ENCODE data around the gene SEL1L2.

SEL1L2 gene

DNA sequence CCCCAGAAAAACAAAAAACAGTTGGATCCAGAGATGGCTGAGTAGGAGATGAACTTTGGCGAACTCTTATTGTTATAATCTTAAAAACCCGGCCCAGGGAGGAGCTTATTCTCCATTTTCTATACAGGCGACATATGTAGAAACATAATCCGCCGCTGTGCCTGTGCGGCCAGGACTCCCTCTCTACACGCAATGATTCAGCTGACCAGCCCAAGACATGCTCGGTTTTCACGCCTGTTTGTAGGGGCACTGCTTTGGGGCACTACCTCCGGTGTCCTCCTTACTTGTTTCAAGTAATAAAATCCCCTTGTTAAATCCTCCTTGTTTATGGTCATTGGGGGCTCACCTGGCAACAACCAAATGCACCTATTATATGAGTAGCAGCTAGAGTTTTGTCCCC lies 89.9 kb downstream of the SEL1L2 start:
- H3K36me3 ChIP-seq (ENCODE audit: insufficient read depth, low read length): no peaks in the 10 kb centered on the region
- H3K4me3 ChIP-seq (ENCODE audit: low read depth, low read length): no peak overlapping the region
- no peaks in the 10 kb centered on the region for H3K79me2 ChIP-seq (ENCODE audit: control insufficient read depth, insufficient read depth, low read length, unreplicated experiment)
- no peaks in the 10 kb centered on the region for H3K4me1 ChIP-seq (ENCODE audit: control insufficient read depth, insufficient read depth, low read length, unreplicated experiment)
- H3K27me3 ChIP-seq (ENCODE audit: insufficient read depth, low read length): peaks cover 1% of the 10 kb centered on the region; the same call in 1 of the 2 replicates
- H3K27ac ChIP-seq (ENCODE audit: low read depth, low read length): no peak overlapping the region
- H2AFZ ChIP-seq (ENCODE audit: low read length, unreplicated experiment): no peak overlapping the region

- Histone ChIP-seq H3K27ac (ENCODE audit: low read depth, low read length) (no peak overlapping the region), H3K79me2 (ENCODE audit: control insufficient read depth, insufficient read depth, low read length, unreplicated experiment) (no peaks in the 10 kb centered on the region), H3K27me3 (ENCODE audit: insufficient read depth, low read length) (peaks cover 3% of the 10 kb centered on the region; the same call in 1 of the 2 replicates), H3K36me3 (ENCODE audit: insufficient read depth, low read length) (no peaks in the 10 kb centered on the region), H2AFZ (ENCODE audit: low read length, unreplicated experiment) (no peak overlapping the region), H3K4me1 (ENCODE audit: control insufficient read depth, insufficient read depth, low read length, unreplicated experiment) (no peaks in the 10 kb centered on the region), H3K4me3 (ENCODE audit: low read depth, low read length) (no peak overlapping the region)
Observed at GRCh38 chr20:13898012-13898612, 92.3 kb downstream of the SEL1L2 start.

DNA sequence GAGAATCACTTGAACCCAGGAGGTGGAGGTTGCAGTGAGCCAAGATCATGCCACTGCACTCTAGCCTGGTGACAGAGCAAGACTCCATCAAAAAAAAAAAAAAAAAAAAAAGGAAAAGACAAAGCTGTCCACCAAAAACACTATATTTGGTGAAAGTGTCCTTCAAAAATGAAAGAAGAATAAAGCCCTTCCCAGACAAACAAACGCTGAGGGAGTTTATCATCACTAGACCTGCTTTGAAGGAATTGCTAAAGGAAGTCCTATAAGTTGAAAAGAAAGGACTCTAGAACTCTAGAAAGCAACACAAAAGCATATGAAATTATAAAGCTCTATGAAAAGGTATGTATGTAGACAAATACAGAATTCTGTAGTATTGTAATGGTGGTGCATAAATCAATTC lies 98.8 kb downstream of the SEL1L2 start:
- Histone ChIP-seq H3K27ac (ENCODE audit: low read depth, low read length) (no peak overlapping the region), H3K27me3 (ENCODE audit: insufficient read depth, low read length) (peaks cover 15% of the 10 kb centered on the region), H2AFZ (ENCODE audit: low read length, unreplicated experiment) (no peak overlapping the region), H3K4me3 (ENCODE audit: low read depth, low read length) (no peak overlapping the region), H3K4me1 (ENCODE audit: control insufficient read depth, insufficient read depth, low read length, unreplicated experiment) (no peaks in the 10 kb centered on the region), H3K36me3 (ENCODE audit: insufficient read depth, low read length) (no peaks in the 10 kb centered on the region), H3K79me2 (ENCODE audit: control insufficient read depth, insufficient read depth, low read length, unreplicated experiment) (no peaks in the 10 kb centered on the region)

GRCh38 chr20:13884803-13885202 lies 105.6 kb downstream of the SEL1L2 start:
- peaks cover 12% of the 10 kb centered on the region for H3K27me3 ChIP-seq (ENCODE audit: insufficient read depth, low read length)
- no peaks in the 10 kb centered on the region for H3K79me2 ChIP-seq (ENCODE audit: control insufficient read depth, insufficient read depth, low read length, unreplicated experiment)
- H3K27ac ChIP-seq (ENCODE audit: low read depth, low read length): no peak overlapping the region
- H3K36me3 ChIP-seq (ENCODE audit: insufficient read depth, low read length): no peaks in the 10 kb centered on the region
- H3K4me3 ChIP-seq (ENCODE audit: low read depth, low read length): no peak overlapping the region
- no peaks in the 10 kb centered on the region for H3K4me1 ChIP-seq (ENCODE audit: control insufficient read depth, insufficient read depth, low read length, unreplicated experiment)
- H2AFZ ChIP-seq (ENCODE audit: low read length, unreplicated experiment): no peak overlapping the region

DNA sequence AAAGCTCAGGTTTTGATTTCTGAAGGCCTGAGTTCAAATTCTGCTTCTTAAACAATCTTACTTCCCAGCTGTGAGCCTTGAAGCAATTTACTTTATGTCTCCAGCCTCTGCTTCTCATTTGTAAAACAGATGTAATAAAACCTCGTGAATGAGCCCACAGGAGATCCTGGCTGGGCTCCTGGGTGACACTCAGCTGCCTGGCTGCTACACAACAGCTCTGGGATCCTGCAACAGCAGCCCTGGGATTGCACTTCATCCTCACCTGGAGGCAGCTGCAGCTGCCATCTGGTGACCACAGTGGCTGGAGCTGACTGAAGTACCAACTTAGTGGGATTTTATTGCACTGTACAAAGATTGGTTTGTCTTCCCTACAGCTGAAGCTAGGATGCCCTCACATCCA lies 107.0 kb downstream of the SEL1L2 start:
- Histone ChIP-seq H3K4me1 (ENCODE audit: control insufficient read depth, insufficient read depth, low read length, unreplicated experiment) (no peaks in the 10 kb centered on the region), H3K27ac (ENCODE audit: low read depth, low read length) (no peak overlapping the region), H3K36me3 (ENCODE audit: insufficient read depth, low read length) (no peaks in the 10 kb centered on the region), H3K4me3 (ENCODE audit: low read depth, low read length) (no peak overlapping the region), H3K27me3 (ENCODE audit: insufficient read depth, low read length) (peaks cover 12% of the 10 kb centered on the region), H2AFZ (ENCODE audit: low read length, unreplicated experiment) (no peak overlapping the region), H3K79me2 (ENCODE audit: control insufficient read depth, insufficient read depth, low read length, unreplicated experiment) (no peaks in the 10 kb centered on the region)

DNA sequence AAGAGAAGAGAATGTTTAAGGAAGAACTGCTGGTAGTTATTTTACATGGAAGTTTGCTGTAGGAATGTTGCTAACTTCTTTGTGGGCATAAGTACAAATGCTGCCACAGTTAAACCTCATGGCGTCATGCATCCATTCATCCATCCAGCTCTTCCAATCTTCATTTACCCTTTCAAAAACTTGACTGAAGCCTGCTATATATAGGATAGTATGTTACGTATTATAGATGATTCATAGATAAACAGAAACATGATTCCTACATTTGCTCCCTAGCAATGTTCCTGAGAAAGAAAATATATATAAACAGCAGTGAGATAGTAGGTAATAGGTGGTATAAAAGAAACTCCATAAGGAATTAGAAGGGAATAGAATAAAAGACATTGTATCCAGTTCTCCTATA lies 111.8 kb downstream of the SEL1L2 start:
- H3K4me3 ChIP-seq (ENCODE audit: low read depth, low read length): no peak overlapping the region
- H3K27ac ChIP-seq (ENCODE audit: low read depth, low read length): no peak overlapping the region
- no peak overlapping the region for H2AFZ ChIP-seq (ENCODE audit: low read length, unreplicated experiment)
- no peaks in the 10 kb centered on the region for H3K36me3 ChIP-seq (ENCODE audit: insufficient read depth, low read length)
- H3K27me3 ChIP-seq (ENCODE audit: insufficient read depth, low read length): no peaks in the 10 kb centered on the region
- H3K4me1 ChIP-seq (ENCODE audit: control insufficient read depth, insufficient read depth, low read length, unreplicated experiment): no peaks in the 10 kb centered on the region
- no peaks in the 10 kb centered on the region for H3K79me2 ChIP-seq (ENCODE audit: control insufficient read depth, insufficient read depth, low read length, unreplicated experiment)

DNA sequence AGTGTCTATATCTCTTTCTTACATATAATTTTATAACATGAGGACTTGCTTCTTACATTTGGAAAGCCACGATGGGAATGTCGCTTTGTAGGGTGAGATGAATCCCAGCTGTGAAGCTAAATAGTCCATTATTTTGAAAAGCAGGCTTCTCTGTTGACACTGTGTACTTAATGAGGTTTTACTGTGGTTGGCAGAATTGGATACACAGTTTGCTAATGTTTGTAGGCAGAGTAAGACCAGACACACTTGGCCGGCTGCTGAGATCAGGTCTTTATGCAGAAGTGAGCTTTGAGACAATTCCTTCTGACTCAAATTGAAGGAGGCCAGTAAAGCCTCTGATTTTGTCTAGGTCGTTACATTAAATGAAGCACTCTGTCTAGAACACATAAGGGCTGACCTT lies 112.6 kb downstream of the SEL1L2 start:
- Histone ChIP-seq H3K4me1 (ENCODE audit: control insufficient read depth, insufficient read depth, low read length, unreplicated experiment) (no peaks in the 10 kb centered on the region), H3K79me2 (ENCODE audit: control insufficient read depth, insufficient read depth, low read length, unreplicated experiment) (no peaks in the 10 kb centered on the region), H3K27me3 (ENCODE audit: insufficient read depth, low read length) (no peaks in the 10 kb centered on the region), H2AFZ (ENCODE audit: low read length, unreplicated experiment) (no peak overlapping the region), H3K27ac (ENCODE audit: low read depth, low read length) (no peak overlapping the region), H3K36me3 (ENCODE audit: insufficient read depth, low read length) (no peaks in the 10 kb centered on the region), H3K4me3 (ENCODE audit: low read depth, low read length) (no peak overlapping the region)

DNA sequence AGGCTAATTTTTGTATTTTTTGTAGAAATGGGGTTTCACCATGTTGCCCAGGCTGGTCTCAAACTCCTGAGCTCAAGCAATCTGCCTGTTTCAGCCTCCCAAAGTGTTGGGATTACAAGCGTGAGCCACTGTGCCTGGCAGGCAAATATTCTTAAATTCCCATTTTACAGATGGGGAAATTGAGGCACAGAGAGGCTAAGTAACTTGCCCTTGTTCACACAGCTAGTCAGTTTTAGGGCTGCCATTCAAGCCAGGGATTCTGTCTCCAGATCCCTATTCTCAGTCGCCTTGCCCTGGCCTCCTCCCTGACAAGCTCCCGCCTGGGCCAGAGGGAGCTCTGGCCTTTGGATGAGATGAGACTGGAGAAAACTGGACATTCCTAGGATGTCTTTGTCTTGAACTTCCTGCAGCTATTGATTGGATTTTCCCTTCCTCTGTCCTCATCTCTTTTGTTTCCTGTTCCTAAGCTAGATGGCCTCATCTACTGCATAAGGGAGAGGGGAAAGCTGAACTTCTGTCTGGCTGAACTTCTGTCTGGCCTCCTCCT lies 115.1 kb downstream of the SEL1L2 start:
- H3K4me3 ChIP-seq (ENCODE audit: low read depth, low read length): no peak overlapping the region
- no peaks in the 10 kb centered on the region for H3K27me3 ChIP-seq (ENCODE audit: insufficient read depth, low read length)
- H3K36me3 ChIP-seq (ENCODE audit: insufficient read depth, low read length): no peaks in the 10 kb centered on the region
- no peak overlapping the region for H2AFZ ChIP-seq (ENCODE audit: low read length, unreplicated experiment)
- H3K79me2 ChIP-seq (ENCODE audit: control insufficient read depth, insufficient read depth, low read length, unreplicated experiment): no peaks in the 10 kb centered on the region
- H3K27ac ChIP-seq (ENCODE audit: low read depth, low read length): no peak overlapping the region
- no peaks in the 10 kb centered on the region for H3K4me1 ChIP-seq (ENCODE audit: control insufficient read depth, insufficient read depth, low read length, unreplicated experiment)

GRCh38 chr20:13874394-13875157 lies 115.8 kb downstream of the SEL1L2 start:
- Histone ChIP-seq H3K27ac (ENCODE audit: low read depth, low read length) (no peak overlapping the region), H3K4me1 (ENCODE audit: control insufficient read depth, insufficient read depth, low read length, unreplicated experiment) (no peaks in the 10 kb centered on the region), H3K79me2 (ENCODE audit: control insufficient read depth, insufficient read depth, low read length, unreplicated experiment) (no peaks in the 10 kb centered on the region), H2AFZ (ENCODE audit: low read length, unreplicated experiment) (no peak overlapping the region), H3K27me3 (ENCODE audit: insufficient read depth, low read length) (no peaks in the 10 kb centered on the region), H3K36me3 (ENCODE audit: insufficient read depth, low read length) (no peaks in the 10 kb centered on the region), H3K4me3 (ENCODE audit: low read depth, low read length) (no peak overlapping the region)

- H3K4me1 ChIP-seq (ENCODE audit: control insufficient read depth, insufficient read depth, low read length, unreplicated experiment): no peaks in the 10 kb centered on the region
- no peak overlapping the region for H3K4me3 ChIP-seq (ENCODE audit: low read depth, low read length)
- no peaks in the 10 kb centered on the region for H3K36me3 ChIP-seq (ENCODE audit: insufficient read depth, low read length)
- no peak overlapping the region for H2AFZ ChIP-seq (ENCODE audit: low read length, unreplicated experiment)
- H3K27me3 ChIP-seq (ENCODE audit: insufficient read depth, low read length): no peaks in the 10 kb centered on the region
- H3K79me2 ChIP-seq (ENCODE audit: control insufficient read depth, insufficient read depth, low read length, unreplicated experiment): no peaks in the 10 kb centered on the region
- no peak overlapping the region for H3K27ac ChIP-seq (ENCODE audit: low read depth, low read length)
Observed at GRCh38 chr20:13873831-13874230, 116.6 kb downstream of the SEL1L2 start.

Measured in ACC112 (cell line).